GM23248 (cell line): ENCODE data around the gene GDPD5.

Source experiments
- EZH2 ChIP-seq: fragments of 200-600 bp; sonication (generic); IDR thresholded peaks from 2 replicates; pipeline ENCODE4 v1.6.1; 2018; ENCODE audit warnings: antibody characterized with exemption, mild to moderate bottlenecking; ENCODE audit not compliant: insufficient read depth, poor library complexity, severe bottlenecking
- EZH2phosphoT487 ChIP-seq: fragments of 200-600 bp; sonication (generic); IDR thresholded peaks from 2 replicates; pipeline ENCODE4 v1.6.1; 2018; ENCODE audit warnings: antibody characterized with exemption, moderate library complexity, mild to moderate bottlenecking, low read depth; ENCODE audit not compliant: insufficient read depth

DNA sequence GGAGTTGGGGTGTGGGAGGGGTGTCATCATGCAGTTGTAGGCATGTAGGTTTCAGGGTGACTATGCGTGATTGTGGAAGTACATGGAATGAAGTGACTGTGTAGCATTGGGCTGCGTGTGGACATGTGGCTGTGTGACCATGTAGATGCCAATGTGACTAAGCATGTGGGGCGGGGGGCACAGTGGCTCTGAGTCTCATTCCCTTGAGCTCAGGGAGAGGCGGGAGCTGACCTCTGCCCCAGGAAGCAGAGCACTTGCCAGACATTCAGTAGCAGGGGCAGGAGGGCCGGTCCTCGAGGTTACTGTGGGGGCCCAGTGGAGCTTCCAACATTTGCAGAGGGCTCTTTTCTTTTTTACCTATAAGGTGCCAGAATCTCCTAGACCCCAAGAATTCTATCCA is 92.3 kb downstream of the GDPD5 start:
- no peak for TF ChIP-seq EZH2
- TF ChIP-seq EZH2phosphoT487 = no peak
